Breast epithelium (tissue), 3 donors: ENCODE data around the gene CAVIN3.

Experiments used
- CTCF ChIP-seq, 3 donors: fragments of 450-650 bp; IDR thresholded peaks; one replicate each; pipeline ENCODE4 v1.5.1; 2016 to 2017; ENCODE audit warnings: antibody characterized with exemption in 3 of 3, mild to moderate bottlenecking in 3 of 3, moderate library complexity in 3 of 3
- POLR2A ChIP-seq: fragments of 450-650 bp; IDR thresholded peaks from one replicate; pipeline ENCODE4 v1.6.1; 2016; ENCODE audit warnings: antibody characterized with exemption, mild to moderate bottlenecking, moderate library complexity
- POLR2AphosphoS5 ChIP-seq, 3 donors: sonication (generic); formaldehyde crosslinking; IDR thresholded peaks; one replicate each; pipeline ENCODE4 v1.6.1; 2017; ENCODE audit warnings: antibody characterized with exemption in 3 of 3

GRCh38 chr11:6350486-6350885, 30.2 kb upstream of the CAVIN3 start:
- TF ChIP-seq CTCF (IDR thresholded peaks at IDR 0.05) (no peak), POLR2A (no peak), POLR2AphosphoS5 (IDR thresholded peaks at IDR 0.05) (no peak)
